Measurements from ENCODE around the gene MDN1. TPM values are rescaled to one million over a fixed set of nuclear protein-coding genes. Genes with fewer than 3 reads are reported as not detected.

Gene MDN1
- total and polyA plus RNA-seq, 2 of the 8 experiments (the other 6 are each of a cell fraction or from before 2014, with no cell fraction given) = 53.5 to 179 TPM

GRCh38 chr6:89596056-89596455 lies 223.5 kb downstream of the MDN1 start:
- Histone ChIP-seq H3K14ac (ENCODE audit: insufficient read length) (no peak overlapping the region), H2BK5ac (ENCODE audit: low read depth, low read length) (no peak overlapping the region), H3K4me3 (ENCODE audit: extremely low read depth in 1 of 4, insufficient read depth in 2 of 4, low read depth in 3 of 4, low read length in 4 of 4) (no peak overlapping the region), H3K23me2 (ENCODE audit: low read depth, low read length) (no peaks in the 10 kb centered on the region), H2BK20ac (ENCODE audit: low read length) (no peak overlapping the region), H3K18ac (ENCODE audit: extremely low read depth, low read length) (no peak overlapping the region), H3K4me1 (replicated peaks in 1 of 4; ENCODE audit: control insufficient read depth in 3 of 4, insufficient read depth in 4 of 4, low read length in 3 of 4) (no peaks in the 10 kb centered on the region), H3K79me2 (ENCODE audit: control insufficient read depth in 1 of 2, insufficient read depth in 2 of 2, low read length in 2 of 2) (no peaks in the 10 kb centered on the region), H3K27me3 (replicated peaks in 1 of 4; ENCODE audit: control insufficient read depth in 3 of 4, extremely low read depth in 1 of 4, insufficient read depth in 3 of 4, low read length in 3 of 4) (0 out of 7 replicates have a peak, but pooled peaks cover 0 to 2% (median 0%) of the 10 kb centered on the region in 4 experiments), H2BK12ac (ENCODE audit: low read depth, low read length) (no peak overlapping the region), H4K91ac (replicated peaks; ENCODE audit: insufficient read length, low read length) (no peak overlapping the region), H3K79me1 (ENCODE audit: low read depth, low read length) (no peaks in the 10 kb centered on the region), H2AK5ac (ENCODE audit: low read depth, low read length) (no peak overlapping the region), H3K9me3 (ENCODE audit: insufficient read depth in 2 of 2, low read depth in 1 of 2, low read length in 1 of 2) (no peaks in the 10 kb centered on the region), H3K4ac (replicated peaks; ENCODE audit: insufficient read length, low read depth, low read length) (no peak overlapping the region), H3K27ac (ENCODE audit: low read depth, low read length) (no peak overlapping the region), H4K20me1 (replicated peaks in 1 of 2; ENCODE audit: control insufficient read depth in 1 of 2, insufficient read depth in 2 of 2, low read length in 2 of 2) (no peaks in the 10 kb centered on the region), H4K8ac (ENCODE audit: extremely low read depth, insufficient read depth, low read length) (no peak overlapping the region), H2AFZ (ENCODE audit: low read length) (no peak overlapping the region), H4K5ac (ENCODE audit: insufficient read length, low read depth, low read length) (no peak overlapping the region), H2BK15ac (ENCODE audit: low read length) (no peak overlapping the region), H3K23ac (ENCODE audit: insufficient read length) (no peak overlapping the region), H3K56ac (replicated peaks; ENCODE audit: insufficient read length, low read depth, low read length) (no peak overlapping the region), H3K4me2 (ENCODE audit: insufficient read depth in 1 of 2, low read depth in 2 of 2, low read length in 2 of 2) (no peak overlapping the region), H3K9ac (replicated peaks in 1 of 4; ENCODE audit: extremely low read depth in 1 of 4, low read depth in 3 of 4, low read length in 3 of 4) (no peak overlapping the region), H3K36me3 (ENCODE audit: control insufficient read depth in 2 of 4, insufficient read depth in 4 of 4, low read length in 3 of 4) (no peaks in the 10 kb centered on the region), H2BK120ac (replicated peaks; ENCODE audit: low read depth, low read length) (no peak overlapping the region)
- no peak for FAIRE-seq
- ChIA-PET CTCF (ENCODE audit: partially characterized antibody) (interaction anchor here (5.8 kb wide), 1 partner anchor 165 kb away, joined by 34 read pairs; the partner anchor contains the start of gene ANKRD6), POLR2A (ENCODE audit: partially characterized antibody) (no interaction called here)
- no peak for DNase-seq (ENCODE audit: low read depth in 1 of 2, low spot score in 2 of 2)
- 95% methylated on average over 2 of the region's 2 CpGs; no CpG with 5 or more reads in 1 of the 2 experiments for WGBS, 2 experiments (ENCODE audit: extremely low coverage in 1 of 2, insufficient coverage in 1 of 2, insufficient read length in 1 of 2, insufficient replicate concordance in 2 of 2, low coverage in 1 of 2, low lambda C conversion rate in 2 of 2, missing lambda C conversion rate in 1 of 2)
- no peak for TF ChIP-seq HDAC6 (IDR thresholded peaks at IDR 0.05; ENCODE audit: low read depth, low read length)
- no peak for TF ChIP-seq CTBP2 (IDR thresholded peaks at IDR 0.05; ENCODE audit: borderline replicate concordance, insufficient read depth, insufficient read length, low read length)
- no peak for TF ChIP-seq EZH2 (IDR thresholded peaks at IDR 0.05; ENCODE audit: low read depth, low read length, severe bottlenecking)

Small RNA genes within 50 kb of the gene (small RNA-seq; reads per million reads assigned to genes)
- gene DNAJC19P6 (ENCODE audit: insufficient read depth) = not detected
- gene RF00019 (ENCODE audit: insufficient read depth) = not detected

Other genes starting within 250 kb of the MDN1 start
- gene LYRM2, start 181.0 kb downstream of the MDN1 start, total RNA-seq (2021; fragmentation: NEBNext Ultra II Directional; extraction: Animal tissue kit (Norgen Biotek cat#: 25700)) = 25.1 and 25.7 TPM in 2 replicates
- 2.6 and 7.3 TPM in 2 replicates for gene LYRM2, start 181.0 kb downstream of the MDN1 start, polyA plus RNA-seq (2011; rRNA removed)
- 31.5 and 32.1 TPM in 2 replicates for gene CASP8AP2, start 10.1 kb upstream of the MDN1 start, total RNA-seq (2021; fragmentation: NEBNext Ultra II Directional; extraction: Animal tissue kit (Norgen Biotek cat#: 25700))
- gene CASP8AP2, start 10.1 kb upstream of the MDN1 start, polyA plus RNA-seq (2011; rRNA removed) = 4.4 and 6.9 TPM in 2 replicates
- not detected in 2 replicates for gene GJA10, start 74.7 kb upstream of the MDN1 start, total RNA-seq (2021; fragmentation: NEBNext Ultra II Directional; extraction: Animal tissue kit (Norgen Biotek cat#: 25700))
- 0.17 and 0.21 TPM in 2 replicates for gene GJA10, start 74.7 kb upstream of the MDN1 start, polyA plus RNA-seq (2011; rRNA removed)